ENCODE data around the gene ADGRG2. TPM values are rescaled to one million over a fixed set of nuclear protein-coding genes. Genes with fewer than 3 reads are reported as not detected.

Gene ADGRG2
- total RNA-seq, 4 donors from 2014 or later: 0.30 to 18.7 (median 1.7) TPM

- H3K27me3 ChIP-seq: no peaks in the 10 kb centered on the region
- intact Hi-C loops (cut with DNase I; ENCODE audit: low total_unique reads): no loop called here
- no peak for DNase-seq
- no peaks in the 10 kb centered on the region for H3K36me3 ChIP-seq
- H3K4me3 ChIP-seq: no peak overlapping the region
- peaks cover 0 to 6% of the 10 kb centered on the region in 2 donors for H3K9me3 ChIP-seq
- H3K27ac ChIP-seq: no peak overlapping the region
- TF ChIP-seq, protein P1, sequence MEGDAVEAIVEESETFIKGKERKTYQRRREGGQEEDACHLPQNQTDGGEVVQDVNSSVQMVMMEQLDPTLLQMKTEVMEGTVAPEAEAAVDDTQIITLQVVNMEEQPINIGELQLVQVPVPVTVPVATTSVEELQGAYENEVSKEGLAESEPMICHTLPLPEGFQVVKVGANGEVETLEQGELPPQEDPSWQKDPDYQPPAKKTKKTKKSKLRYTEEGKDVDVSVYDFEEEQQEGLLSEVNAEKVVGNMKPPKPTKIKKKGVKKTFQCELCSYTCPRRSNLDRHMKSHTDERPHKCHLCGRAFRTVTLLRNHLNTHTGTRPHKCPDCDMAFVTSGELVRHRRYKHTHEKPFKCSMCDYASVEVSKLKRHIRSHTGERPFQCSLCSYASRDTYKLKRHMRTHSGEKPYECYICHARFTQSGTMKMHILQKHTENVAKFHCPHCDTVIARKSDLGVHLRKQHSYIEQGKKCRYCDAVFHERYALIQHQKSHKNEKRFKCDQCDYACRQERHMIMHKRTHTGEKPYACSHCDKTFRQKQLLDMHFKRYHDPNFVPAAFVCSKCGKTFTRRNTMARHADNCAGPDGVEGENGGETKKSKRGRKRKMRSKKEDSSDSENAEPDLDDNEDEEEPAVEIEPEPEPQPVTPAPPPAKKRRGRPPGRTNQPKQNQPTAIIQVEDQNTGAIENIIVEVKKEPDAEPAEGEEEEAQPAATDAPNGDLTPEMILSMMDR (IDR thresholded peaks at IDR 0.05): no peak
- TF ChIP-seq POLR2A (IDR thresholded peaks at IDR 0.05): no peak
- no peaks in the 10 kb centered on the region for H3K4me1 ChIP-seq
Observed at GRCh38 chrX:19089555-19090040, 32.7 kb downstream of the ADGRG2 start.

DNA sequence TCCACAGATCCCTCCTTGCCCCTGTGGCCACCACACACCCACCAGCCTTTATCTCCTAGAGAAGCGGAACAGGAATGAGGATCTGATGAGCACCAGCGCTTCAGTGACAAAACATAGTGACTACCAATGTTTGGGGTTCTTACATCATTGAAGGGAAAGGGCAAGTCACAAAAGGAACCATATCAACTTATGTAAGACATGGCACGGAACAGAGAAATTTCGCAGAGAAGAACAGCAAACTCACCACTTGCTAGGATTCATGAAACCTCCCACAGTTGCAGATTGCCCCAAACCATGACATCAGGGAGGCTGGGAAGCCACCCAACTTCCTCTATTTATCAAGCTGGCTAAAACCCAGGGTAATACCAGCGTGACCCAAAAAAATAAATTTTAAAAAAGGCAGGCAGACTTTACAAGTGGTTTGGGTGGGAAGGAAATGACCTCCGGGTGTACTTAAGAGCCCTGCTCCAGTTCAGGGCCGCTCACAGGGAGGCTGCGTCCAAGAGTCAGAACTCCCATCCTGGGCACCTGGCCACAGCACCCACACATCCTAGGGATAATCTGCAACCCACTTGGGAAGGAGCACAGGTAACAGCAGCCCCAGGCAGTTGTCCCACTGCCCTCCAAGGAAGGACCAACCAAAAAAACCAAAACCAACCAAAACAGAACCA, 36.0 kb downstream of the ADGRG2 start:
- Histone ChIP-seq H3K9me3 (peaks cover 0 to 6% of the 10 kb centered on the region in 2 donors), H3K27me3 (no peaks in the 10 kb centered on the region), H3K36me3 (no peaks in the 10 kb centered on the region), H3K27ac (no peak overlapping the region), H3K4me3 (no peak overlapping the region), H3K4me1 (no peaks in the 10 kb centered on the region)
- TF ChIP-seq, protein P1 (IDR thresholded peaks at IDR 0.05): no peak
- no peak for TF ChIP-seq POLR2A (IDR thresholded peaks at IDR 0.05)
- no peak for DNase-seq
- intact Hi-C loops (cut with DNase I; ENCODE audit: low total_unique reads): no loop called here

GRCh38 chrX:19085666-19086065, 36.6 kb downstream of the ADGRG2 start:
- Histone ChIP-seq H3K4me3 (no peak overlapping the region), H3K27ac (no peak overlapping the region), H3K27me3 (no peaks in the 10 kb centered on the region), H3K9me3 (peaks cover 0 to 6% of the 10 kb centered on the region in 2 donors), H3K36me3 (no peaks in the 10 kb centered on the region), H3K4me1 (no peaks in the 10 kb centered on the region)
- no peak for DNase-seq
- intact Hi-C loops (cut with DNase I; ENCODE audit: low total_unique reads): no loop called here
- no peak for TF ChIP-seq POLR2A (IDR thresholded peaks at IDR 0.05)
- TF ChIP-seq, protein P1 (IDR thresholded peaks at IDR 0.05): no peak

DNA sequence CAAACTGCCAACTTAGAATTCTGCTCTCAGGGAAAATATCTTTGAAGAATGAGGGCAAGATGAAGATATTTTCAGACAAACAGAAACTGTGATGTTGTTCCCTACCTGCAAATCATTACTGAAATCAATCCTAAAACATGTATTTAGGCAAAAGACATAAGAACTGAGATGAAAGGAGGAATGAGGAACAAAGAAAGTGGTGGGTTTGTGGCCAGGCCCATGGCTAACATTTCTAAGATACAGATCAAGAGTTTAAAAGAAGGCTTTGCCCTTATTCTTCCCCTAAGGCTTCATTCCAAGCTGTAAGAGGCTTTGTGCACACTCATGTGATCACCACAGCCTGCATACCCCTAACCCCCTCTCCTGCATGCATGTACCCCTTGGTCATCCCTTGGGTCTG, 46.5 kb downstream of the ADGRG2 start:
- Histone ChIP-seq H3K27me3 (no peaks in the 10 kb centered on the region), H3K9me3 (no peaks in the 10 kb centered on the region), H3K4me1 (no peaks in the 10 kb centered on the region), H3K27ac (no peak overlapping the region), H3K4me3 (no peak overlapping the region), H3K36me3 (no peaks in the 10 kb centered on the region)
- intact Hi-C loops (cut with DNase I; ENCODE audit: low total_unique reads): no loop called here
- no peak for DNase-seq
- TF ChIP-seq, protein P1 (IDR thresholded peaks at IDR 0.05): no peak
- TF ChIP-seq POLR2A (IDR thresholded peaks at IDR 0.05): no peak

- no peak for DNase-seq
- no peak overlapping the region for H3K27ac ChIP-seq
- intact Hi-C loops (cut with DNase I; ENCODE audit: low total_unique reads): no loop called here
- no peaks in the 10 kb centered on the region for H3K27me3 ChIP-seq
- no peaks in the 10 kb centered on the region for H3K9me3 ChIP-seq
- H3K4me1 ChIP-seq: no peaks in the 10 kb centered on the region
- no peak overlapping the region for H3K4me3 ChIP-seq
- no peaks in the 10 kb centered on the region for H3K36me3 ChIP-seq
- no peak for TF ChIP-seq POLR2A (IDR thresholded peaks at IDR 0.05)
- TF ChIP-seq, protein P1 (IDR thresholded peaks at IDR 0.05): no peak
Observed at GRCh38 chrX:19072372-19072771, 49.9 kb downstream of the ADGRG2 start.
